Gastrocnemius medialis (tissue), 4 donors: ENCODE results near the gene ZNF227.

Experiments
- POLR2A ChIP-seq, 2 donors: fragments of 450-650 bp; IDR thresholded peaks; one replicate each; pipeline ENCODE4 v1.6.1; 2017; ENCODE audit warnings: antibody characterized with exemption in 2 of 2, mild to moderate bottlenecking in 2 of 2, moderate library complexity in 2 of 2
- TF ChIP-seq, protein P1 (sequence below), 5 experiments: fragments of 450-650 bp in 3 of 5; fragments of 200-600 bp in 2 of 5; sonication (generic) in 2 of 5; IDR thresholded peaks in 4 of 5; conservative IDR thresholded peaks in 1 of 5; 1 replicate in 4 of 5; 2 replicates in 1 of 5; pipeline ENCODE4 v1.5.1; 2016 to 2019; ENCODE audit warnings: antibody characterized with exemption in 5 of 5, mild to moderate bottlenecking in 3 of 5, moderate library complexity in 3 of 5

DNA sequence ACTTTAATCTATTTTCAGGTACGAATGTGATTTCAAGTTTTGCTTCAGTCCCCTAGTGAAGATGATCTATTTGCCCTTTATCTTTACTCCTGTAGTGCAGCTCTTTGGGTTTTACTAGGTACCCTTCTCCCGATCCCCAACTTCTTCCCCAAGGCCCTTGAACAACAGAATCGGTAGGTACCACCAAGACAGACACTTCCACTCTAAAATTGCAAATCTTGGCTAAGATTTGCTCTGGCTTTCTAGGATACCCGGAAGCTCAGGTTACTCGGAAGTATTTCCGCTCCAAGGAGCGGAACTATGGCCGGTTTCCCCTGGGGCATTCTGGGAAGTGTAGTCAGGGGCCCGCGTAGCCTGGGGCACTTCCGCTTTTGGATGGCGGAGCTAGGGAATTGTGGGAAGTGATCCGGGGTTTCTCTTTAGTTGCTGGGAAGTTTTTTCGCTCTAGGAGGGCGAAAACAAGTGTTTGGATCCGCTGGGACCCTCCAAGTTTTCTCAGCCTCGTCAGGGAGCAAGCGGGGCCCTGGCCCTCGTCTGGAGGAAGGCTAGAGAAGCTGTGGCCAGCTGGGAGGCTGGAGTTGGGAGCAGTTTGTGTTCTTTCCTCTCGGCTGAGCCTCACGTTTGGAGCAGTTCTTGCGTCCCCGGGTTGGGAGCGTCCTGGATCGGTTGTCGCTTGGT lies 5.1 kb upstream of the ZNF227 start:
- TF ChIP-seq, protein P1, sequence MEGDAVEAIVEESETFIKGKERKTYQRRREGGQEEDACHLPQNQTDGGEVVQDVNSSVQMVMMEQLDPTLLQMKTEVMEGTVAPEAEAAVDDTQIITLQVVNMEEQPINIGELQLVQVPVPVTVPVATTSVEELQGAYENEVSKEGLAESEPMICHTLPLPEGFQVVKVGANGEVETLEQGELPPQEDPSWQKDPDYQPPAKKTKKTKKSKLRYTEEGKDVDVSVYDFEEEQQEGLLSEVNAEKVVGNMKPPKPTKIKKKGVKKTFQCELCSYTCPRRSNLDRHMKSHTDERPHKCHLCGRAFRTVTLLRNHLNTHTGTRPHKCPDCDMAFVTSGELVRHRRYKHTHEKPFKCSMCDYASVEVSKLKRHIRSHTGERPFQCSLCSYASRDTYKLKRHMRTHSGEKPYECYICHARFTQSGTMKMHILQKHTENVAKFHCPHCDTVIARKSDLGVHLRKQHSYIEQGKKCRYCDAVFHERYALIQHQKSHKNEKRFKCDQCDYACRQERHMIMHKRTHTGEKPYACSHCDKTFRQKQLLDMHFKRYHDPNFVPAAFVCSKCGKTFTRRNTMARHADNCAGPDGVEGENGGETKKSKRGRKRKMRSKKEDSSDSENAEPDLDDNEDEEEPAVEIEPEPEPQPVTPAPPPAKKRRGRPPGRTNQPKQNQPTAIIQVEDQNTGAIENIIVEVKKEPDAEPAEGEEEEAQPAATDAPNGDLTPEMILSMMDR (IDR thresholded peaks at IDR 0.05 in 4 of 5, conservative IDR thresholded peaks at IDR 0.05 in 1 of 5): no peak
- peak in 1 of 2 donors; percentile 28 for TF ChIP-seq POLR2A (IDR thresholded peaks at IDR 0.05)
